ENCODE results near the gene C10orf67. TPM values are rescaled to one million over a fixed set of nuclear protein-coding genes. Genes with fewer than 3 reads are reported as not detected.

The C10orf67 gene
- total RNA-seq: 1.8 TPM

DNA sequence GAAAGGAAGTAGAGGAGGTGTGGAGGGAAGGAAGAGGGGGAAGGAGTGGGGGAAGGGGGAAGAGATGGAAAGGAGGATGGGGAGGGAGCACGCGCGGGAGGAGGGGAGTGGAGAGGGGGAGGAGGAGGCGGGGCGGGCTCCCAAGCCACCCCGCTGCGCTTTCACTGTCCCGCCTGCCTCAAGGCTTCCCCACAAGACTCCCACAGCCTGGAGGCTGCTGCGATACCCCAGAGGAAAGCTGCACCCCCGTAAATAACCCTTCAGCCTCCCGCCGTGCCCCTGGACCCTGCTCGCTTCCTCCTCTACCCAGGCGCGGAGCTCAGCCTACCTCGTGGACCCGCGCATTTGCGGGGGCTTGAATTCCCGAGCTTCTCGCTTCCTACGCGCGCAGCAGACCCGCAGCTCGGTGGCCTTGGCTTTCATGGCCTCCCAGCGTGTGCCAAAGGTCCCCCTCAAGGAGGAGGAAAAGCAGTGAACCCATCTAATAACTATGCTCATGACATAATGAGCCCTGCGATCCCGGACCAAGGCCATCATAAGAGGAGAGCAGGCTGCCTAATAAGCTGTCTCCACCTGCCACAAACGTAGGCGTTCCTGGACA, at the start of gene C10orf67:
Gene C10orf67, minus strand, starts transcription at position 557 of the 601 bp plus-strand sequence. Its CDS starts 23 bp downstream, at position 534.

DNA sequence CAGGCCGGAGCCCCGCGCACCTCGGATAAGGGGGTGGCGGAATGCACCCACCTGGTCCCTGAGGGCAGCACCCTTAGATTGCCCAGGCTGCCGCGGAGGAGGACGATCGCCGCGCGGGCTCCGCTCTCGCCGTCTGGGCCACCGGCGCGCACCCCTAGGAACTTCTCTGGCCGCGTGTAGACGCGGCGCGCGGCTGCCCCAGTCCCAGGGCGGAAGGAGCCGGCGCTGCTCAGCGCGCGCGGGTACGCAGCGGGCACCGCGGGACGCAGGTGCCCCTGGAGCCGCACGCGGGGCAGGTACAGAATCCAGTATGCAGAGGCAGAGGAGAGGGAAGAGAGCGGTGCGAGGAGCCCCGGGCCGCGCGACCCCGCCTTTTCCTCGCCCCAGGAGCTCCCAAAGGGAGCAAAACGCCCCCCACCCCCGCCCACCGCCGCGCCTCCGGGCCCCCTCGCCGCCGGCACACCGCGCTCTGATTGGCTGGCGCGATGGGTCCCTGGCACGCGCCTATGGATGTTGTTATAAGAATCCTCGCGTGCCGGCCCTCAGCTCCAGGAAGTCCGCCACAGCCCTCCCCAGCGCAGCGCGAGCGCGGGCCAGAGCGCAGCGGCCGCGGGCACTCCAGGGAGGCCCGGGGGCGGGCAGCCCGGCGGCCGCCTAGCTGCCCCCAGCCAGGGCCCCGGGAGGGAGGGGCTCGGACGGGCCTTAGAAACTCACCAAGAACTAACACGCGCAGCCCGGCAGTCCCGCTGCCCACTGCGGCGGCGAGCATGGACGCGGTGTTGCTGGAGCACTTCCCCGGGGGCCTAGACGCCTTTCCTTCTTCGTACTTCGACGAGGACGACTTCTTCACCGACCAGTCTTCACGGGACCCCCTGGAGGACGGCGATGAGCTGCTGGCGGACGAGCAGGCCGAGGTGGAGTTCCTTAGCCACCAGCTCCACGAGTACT, 152.6 kb downstream of the C10orf67 start, which contains the start of gene PTF1A:
Gene PTF1A, plus strand, starts transcription at position 549 of the 948 bp plus-strand sequence. Its CDS starts 219 bp downstream, at position 768.

Small RNA genes lying within 50 kb of the gene (small RNA-seq; reads per million reads assigned to genes)
- gene MIR1254-2 (ENCODE audit: low replicate concordance) (not detected), gene RF00561 (ENCODE audit: low replicate concordance) (not detected)

Other genes with a start within 250 kb of the C10orf67 start
- 15.4 TPM for gene MSRB2, start 249.2 kb downstream of the C10orf67 start, total RNA-seq
- not detected for gene PTF1A, start 152.5 kb downstream of the C10orf67 start, total RNA-seq
- 36.6 TPM for gene OTUD1, start 94.3 kb upstream of the C10orf67 start, total RNA-seq